HepG2 (cell line): Measurements from ENCODE around the gene DYSF. TPM values are rescaled to one million over a fixed set of nuclear protein-coding genes. Genes with fewer than 3 reads are reported as not detected.

Experiments used
- ATAC-seq: fragments of 200-7000 bp; cut with Tn5 transposase; 3 replicates; pipeline ENCODE4 v1.9.1; 2020; ENCODE audit warnings: mild to moderate bottlenecking, moderate library complexity
- BruUV-seq: library from RNA; stranded (reverse); fragments of 400-500 nt; replicated peaks from 2 replicates; lab custom pipeline; 2021; lab: Mats Ljungman, UMichigan
- CTCF ChIA-PET: fragments of 300-600 bp; formaldehyde crosslinking; extraction: SDS; loops from one replicate; lab custom pipeline; 2021; ENCODE audit warnings: low total read pairs, inconsistent platforms, low intra/inter-chr PET ratio; lab: Yijun Ruan, JAX
- POLR2A ChIA-PET: fragments of 350-600 bp; sonication (Branson Sonifier 250); formaldehyde crosslinking; loops from one replicate; lab custom pipeline; 2020; ENCODE audit warnings: antibody characterized with exemption, inconsistent platforms; lab: Yijun Ruan, JAX
- DNase-seq: peaks from one replicate; pipeline ENCODE4 v3.0.0-alpha.2; 2015; ENCODE audit warnings: low spot score
- FAIRE-seq: peaks from 3 replicates; lab custom pipeline; 2011; peaks lifted over from hg19 to GRCh38; lab: Jason Lieb, UNC
- H2AFZ ChIP-seq: one replicate; pipeline ENCODE4 v1.6.1; 2011; ENCODE audit warnings: low read length, inconsistent platforms
- H3K27ac ChIP-seq: fragments of 300-600 bp; 3 replicates; pipeline ENCODE4 v1.8.0; 2011; ENCODE audit warnings: mixed run types, mild to moderate bottlenecking, mixed read lengths, low read length, inconsistent platforms; ENCODE audit not compliant: insufficient read depth; ENCODE audit errors: extremely low read length
- H3K27me3 ChIP-seq, 2 experiments: fragments of 200-600 bp in 1 of 2; 2 replicates in 1 of 2; 3 replicates in 1 of 2; pipeline versions ENCODE4 v1.6.0 to v1.8.0; 2011; ENCODE audit warnings: low read length in 2 of 2, mild to moderate bottlenecking in 2 of 2, moderate library complexity in 2 of 2, inconsistent platforms in 1 of 2; ENCODE audit not compliant: insufficient read depth in 2 of 2, control insufficient read depth in 1 of 2
- H3K36me3 ChIP-seq, 2 experiments: fragments of 200-600 bp in 1 of 2; replicated peaks in 1 of 2; 2 replicates in 1 of 2; 3 replicates in 1 of 2; pipeline versions ENCODE4 v1.5.1 to v1.8.0; 2011; ENCODE audit warnings: low read length in 2 of 2, inconsistent platforms in 1 of 2; ENCODE audit not compliant: insufficient read depth in 2 of 2, control insufficient read depth in 1 of 2
- H3K4me1 ChIP-seq: 2 replicates; pipeline ENCODE4 v1.5.1; 2012; ENCODE audit warnings: low read length, inconsistent platforms; ENCODE audit not compliant: insufficient read depth
- H3K4me2 ChIP-seq: 2 replicates; pipeline ENCODE4 v1.6.0; 2011; ENCODE audit warnings: low read depth, low read length, inconsistent platforms
- H3K4me3 ChIP-seq, 3 experiments: fragments of 200-600 bp in 1 of 3; sonication (generic), shearing (Covaris generic) in 1 of 3; replicated peaks in 1 of 3; 2 replicates each; pipeline ENCODE4 v1.5.1; 2011 to 2016; ENCODE audit warnings: low read length in 3 of 3, inconsistent platforms in 2 of 3, low read depth in 2 of 3, mild to moderate bottlenecking in 2 of 3, control low read depth in 1 of 3, mixed read lengths in 1 of 3; ENCODE audit not compliant: insufficient read depth in 1 of 3
- H3K79me2 ChIP-seq: one replicate; pipeline ENCODE4 v1.6.1; 2011; ENCODE audit warnings: low read length, inconsistent platforms; ENCODE audit not compliant: insufficient read depth
- H3K9ac ChIP-seq: 2 replicates; pipeline ENCODE4 v1.6.0; 2011; ENCODE audit warnings: mild to moderate bottlenecking, low read depth, low read length, inconsistent platforms; ENCODE audit not compliant: insufficient read depth
- H3K9me3 ChIP-seq: 2 replicates; pipeline ENCODE4 v1.5.1; 2012; ENCODE audit warnings: mild to moderate bottlenecking, low read length
- H4K20me1 ChIP-seq: 2 replicates; pipeline ENCODE4 v1.6.0; 2011; ENCODE audit warnings: inconsistent platforms, mild to moderate bottlenecking, low read length, moderate library complexity; ENCODE audit not compliant: insufficient read depth
- CBX5 ChIP-seq: sonication (generic); formaldehyde crosslinking; IDR thresholded peaks from 2 replicates; pipeline ENCODE4 v1.4.0; 2020; ENCODE audit warnings: missing genetic modification reagents, borderline replicate concordance
- CEBPZ ChIP-seq: IDR thresholded peaks from 2 replicates; pipeline ENCODE4 v1.6.1; 2012; ENCODE audit warnings: low read length, improper control_type of control experiment
- ETS1 ChIP-seq: sonication (generic); formaldehyde crosslinking; IDR thresholded peaks from 2 replicates; pipeline ENCODE4 v1.4.0; 2020; ENCODE audit warnings: missing genetic modification reagents
- HNRNPK ChIP-seq: fragments of 200-400 bp; formaldehyde crosslinking; IDR thresholded peaks from 2 replicates; pipeline ENCODE4 v1.6.1; 2018; ENCODE audit warnings: low read length, low read depth, moderate library complexity, mild to moderate bottlenecking; ENCODE audit not compliant: poor library complexity, severe bottlenecking
- JUNB ChIP-seq: sonication (generic); formaldehyde crosslinking; IDR thresholded peaks from 2 replicates; pipeline ENCODE4 v1.8.0; 2022; ENCODE audit warnings: missing genetic modification reagents, mild to moderate bottlenecking, borderline replicate concordance
- REST ChIP-seq, 2 experiments: IDR thresholded peaks; 2 replicates each; pipeline ENCODE4 v1.6.1; 2011 to 2012; ENCODE audit warnings: low read length in 2 of 2, borderline replicate concordance in 1 of 2, low read depth in 1 of 2, mild to moderate bottlenecking in 1 of 2, moderate library complexity in 1 of 2
- ZBTB4 ChIP-seq: sonication (generic); formaldehyde crosslinking; IDR thresholded peaks from 2 replicates; pipeline ENCODE4 v1.4.0; 2020; ENCODE audit warnings: missing genetic modification reagents, mild to moderate bottlenecking, borderline replicate concordance
- ZMYM3 ChIP-seq: sonication (generic); formaldehyde crosslinking; IDR thresholded peaks from 2 replicates; pipeline ENCODE4 v1.5.1; 2020; ENCODE audit warnings: mild to moderate bottlenecking, missing genetic modification reagents
- ZNF563 ChIP-seq: sonication (generic); formaldehyde crosslinking; IDR thresholded peaks from 2 replicates; pipeline ENCODE4 v1.8.0; 2022; ENCODE audit warnings: mild to moderate bottlenecking, moderate library complexity, missing genetic modification reagents
- ZSCAN21 ChIP-seq: sonication (generic); formaldehyde crosslinking; IDR thresholded peaks from 2 replicates; pipeline ENCODE4 v1.8.0; 2022; ENCODE audit warnings: mild to moderate bottlenecking, missing genetic modification reagents, moderate library complexity, borderline replicate concordance
- WGBS: methylation state at CpG from one replicate; pipeline ENCODE4 v1.1.6; 2017; ENCODE audit warnings: low lambda C conversion rate; 5-methylcytosine and 5-hydroxymethylcytosine counted together
- in situ Hi-C: cut with HindIII; loops from 2 replicates; pipeline ENCODE4 v1.10.0; 2017; ENCODE audit warnings: low pct_unique_long_range_greater_than_20kb; ENCODE audit not compliant: extremely low pct_ligation_motif_present
- intact Hi-C: fragments of 100-400 bp; cut with micrococcal nuclease; formaldehyde crosslinking; loops from one replicate; pipeline ENCODE4 v1.10.0; 2022; ENCODE audit not compliant: unreplicated experiment
- polyA plus RNA-seq, 8 experiments: library from polyadenylated mRNA; depleted of rRNA in 3 of 8; stranded (reverse) in 7 of 8; unstranded in 1 of 8; fragments of >200 nt; fragmentation: Illumina TruSeq in 4 of 8; extraction: Trizol in 4 of 8; gene quantifications; 2 replicates each; pipeline versions ENCODE4 v1.2.1 to v1.2.3, GENCODE V29; 2011 to 2016; ENCODE audit warnings: low read depth in 4 of 8, missing spikeins in 1 of 8, mixed read lengths in 1 of 8; ENCODE audit not compliant: insufficient read depth in 1 of 8
- total RNA-seq, 5 experiments: library from RNA; depleted of rRNA; stranded (reverse); fragments of >200 nt; fragmentation: Illumina TruSeq; extraction: Trizol; gene quantifications; 2 replicates each; pipeline ENCODE4 v1.2.3, GENCODE V29; 2016; ENCODE audit warnings: low read depth in 1 of 5

DYSF gene
- total and polyA plus RNA-seq, 2 of the 13 experiments (the other 11 are each of a cell fraction or from before 2014, with no cell fraction given): 0.15 to 2.4 TPM

- no peak for TF ChIP-seq CEBPZ
Observed at GRCh38 chr2:71409611-71410010, 43.8 kb upstream of the DYSF start (continued).

GRCh38 chr2:71410696-71411095 is 42.7 kb upstream of the DYSF start:
- Histone ChIP-seq H4K20me1 (no peaks in the 10 kb centered on the region), H2AFZ (no peak overlapping the region), H3K27ac (no peak overlapping the region), H3K4me3 (no peak overlapping the region), H3K79me2 (no peaks in the 10 kb centered on the region), H3K9me3 (no peaks in the 10 kb centered on the region), H3K27me3 (no peaks in the 10 kb centered on the region), H3K36me3 (peaks cover 9 to 36% of the 10 kb centered on the region in 2 experiments; a peak in 4 of 5 replicates), H3K4me2 (no peak overlapping the region), H3K9ac (no peak overlapping the region), H3K4me1 (no peaks in the 10 kb centered on the region)
- DNase-seq (no peak), FAIRE-seq (no peak), ATAC-seq (no peak)
- POLR2A ChIA-PET: no interaction called here
- BruUV-seq: no TSS peak
- in situ Hi-C loops: no loop called here
- CTCF ChIA-PET: no interaction called here
- intact Hi-C loops: no loop called here
- 99% methylated on average over 4 of the region's 4 CpGs for WGBS
- TF ChIP-seq ZSCAN21 (CRISPR knock-in tag) (no peak), HNRNPK (no peak), ZBTB4 (CRISPR knock-in tag) (no peak), REST (IDR thresholded peaks at IDR 0.05; ENCODE audit: borderline replicate concordance in 1 of 2, low read depth in 1 of 2, low read length in 2 of 2) (no peak), ZNF563 (CRISPR knock-in tag) (no peak), CBX5 (CRISPR knock-in tag) (no peak), JUNB (CRISPR knock-in tag) (no peak), ZMYM3 (CRISPR knock-in tag) (no peak), ETS1 (CRISPR knock-in tag) (no peak)
